RWPE2 (cell line): ENCODE measurements around the gene TTC34.

Experiments used
- ATAC-seq: fragments of 200-7000 bp; cut with Tn5 transposase; 3 replicates; pipeline ENCODE4 v1.9.1; 2021; ENCODE audit warnings: low read depth
- DNase-seq: peaks from one replicate; pipeline ENCODE4 v3.0.0-alpha.2; 2020; ENCODE audit warnings: low spot score
- H3K27ac ChIP-seq: fragments of 450-650 bp; 2 replicates; pipeline ENCODE4 v1.5.1; 2017; ENCODE audit warnings: mild to moderate bottlenecking; ENCODE audit not compliant: poor library complexity, severe bottlenecking
- H3K27me3 ChIP-seq: fragments of 250-450 bp; sonication (Bioruptor Pico); 2 replicates; pipeline ENCODE4 v1.5.1; 2021; ENCODE audit warnings: mild to moderate bottlenecking, moderate library complexity; ENCODE audit not compliant: insufficient read depth, poor library complexity, severe bottlenecking
- H3K36me3 ChIP-seq: fragments of 250-450 bp; sonication (Bioruptor Pico); 2 replicates; pipeline ENCODE4 v1.5.1; 2020; ENCODE audit warnings: low read depth, mild to moderate bottlenecking, moderate library complexity
- H3K4me1 ChIP-seq: fragments of 250-450 bp; sonication (Bioruptor Pico); 2 replicates; pipeline ENCODE4 v1.5.1; 2021; ENCODE audit warnings: mild to moderate bottlenecking, moderate library complexity; ENCODE audit not compliant: insufficient read depth, poor library complexity, severe bottlenecking
- H3K4me3 ChIP-seq: fragments of 250-450 bp; sonication (Bioruptor Pico); 2 replicates; pipeline ENCODE4 v1.5.1; 2021; ENCODE audit warnings: mild to moderate bottlenecking, moderate library complexity; ENCODE audit not compliant: severe bottlenecking
- H3K9me3 ChIP-seq: fragments of 250-450 bp; sonication (Bioruptor Pico); 2 replicates; pipeline ENCODE4 v1.5.1; 2021; ENCODE audit warnings: mild to moderate bottlenecking, moderate library complexity; ENCODE audit not compliant: severe bottlenecking
- TF ChIP-seq, protein P1 (sequence below): fragments of 450-650 bp; IDR thresholded peaks from one replicate; pipeline ENCODE4 v1.5.1; 2017; ENCODE audit warnings: mild to moderate bottlenecking, moderate library complexity; ENCODE audit not compliant: poor library complexity, severe bottlenecking

The TTC34 gene

GRCh38 chr1:2803086-2803930 is 1.8 kb upstream of the TTC34 start:
- H3K9me3 ChIP-seq, result no peaks in the 10 kb centered on the region

DNA sequence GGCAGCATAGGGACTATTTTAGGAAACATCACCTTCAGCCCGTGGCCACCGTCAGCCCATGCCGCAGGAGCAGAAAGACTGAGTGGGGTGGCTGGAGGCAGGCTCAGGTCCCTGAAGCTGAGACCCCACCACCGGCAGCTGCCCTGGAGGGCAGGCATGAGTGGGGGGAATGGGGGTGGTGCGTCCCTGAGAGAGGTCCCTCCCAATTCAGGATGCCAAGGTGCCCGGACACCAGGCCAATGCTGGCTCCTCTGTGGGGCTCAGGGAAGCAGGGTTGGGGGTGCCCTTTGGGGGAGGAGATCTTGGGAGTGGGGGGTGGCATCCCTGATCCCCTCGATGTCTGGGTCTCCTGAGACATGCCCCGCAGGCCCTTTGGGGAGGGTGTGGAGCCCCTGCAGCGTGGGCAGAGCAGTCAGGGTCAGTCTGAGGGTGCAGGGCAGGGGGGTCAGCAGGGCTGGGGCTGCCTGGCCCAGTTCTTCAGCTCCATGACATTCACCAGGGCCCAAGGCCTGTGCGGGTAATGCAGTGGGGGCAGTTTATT is 998 bp upstream of the TTC34 start:
- H3K36me3 ChIP-seq, result no peaks in the 10 kb centered on the region
- no peak overlapping the region for H3K27ac ChIP-seq
- H3K4me1 ChIP-seq, result no peaks in the 10 kb centered on the region
- ATAC-seq (no peak), DNase-seq (peak; percentile 42)
- TF ChIP-seq, protein P1, sequence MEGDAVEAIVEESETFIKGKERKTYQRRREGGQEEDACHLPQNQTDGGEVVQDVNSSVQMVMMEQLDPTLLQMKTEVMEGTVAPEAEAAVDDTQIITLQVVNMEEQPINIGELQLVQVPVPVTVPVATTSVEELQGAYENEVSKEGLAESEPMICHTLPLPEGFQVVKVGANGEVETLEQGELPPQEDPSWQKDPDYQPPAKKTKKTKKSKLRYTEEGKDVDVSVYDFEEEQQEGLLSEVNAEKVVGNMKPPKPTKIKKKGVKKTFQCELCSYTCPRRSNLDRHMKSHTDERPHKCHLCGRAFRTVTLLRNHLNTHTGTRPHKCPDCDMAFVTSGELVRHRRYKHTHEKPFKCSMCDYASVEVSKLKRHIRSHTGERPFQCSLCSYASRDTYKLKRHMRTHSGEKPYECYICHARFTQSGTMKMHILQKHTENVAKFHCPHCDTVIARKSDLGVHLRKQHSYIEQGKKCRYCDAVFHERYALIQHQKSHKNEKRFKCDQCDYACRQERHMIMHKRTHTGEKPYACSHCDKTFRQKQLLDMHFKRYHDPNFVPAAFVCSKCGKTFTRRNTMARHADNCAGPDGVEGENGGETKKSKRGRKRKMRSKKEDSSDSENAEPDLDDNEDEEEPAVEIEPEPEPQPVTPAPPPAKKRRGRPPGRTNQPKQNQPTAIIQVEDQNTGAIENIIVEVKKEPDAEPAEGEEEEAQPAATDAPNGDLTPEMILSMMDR, result no peak
- peaks cover 1% of the 10 kb centered on the region for H3K27me3 ChIP-seq
- H3K9me3 ChIP-seq, result no peaks in the 10 kb centered on the region
- H3K4me3 ChIP-seq, result no peak overlapping the region

More at GRCh38 chr1:2803086-2803930, 1.8 kb upstream of the TTC34 start:
- Histone ChIP-seq H3K27ac (no peak overlapping the region), H3K27me3 (peaks cover 7% of the 10 kb centered on the region), H3K4me1 (no peaks in the 10 kb centered on the region), H3K36me3 (no peaks in the 10 kb centered on the region), H3K4me3 (no peak overlapping the region)
- DNase-seq, result peak; percentile 42
- TF ChIP-seq, protein P1, result no peak
- no peak for ATAC-seq

DNA sequence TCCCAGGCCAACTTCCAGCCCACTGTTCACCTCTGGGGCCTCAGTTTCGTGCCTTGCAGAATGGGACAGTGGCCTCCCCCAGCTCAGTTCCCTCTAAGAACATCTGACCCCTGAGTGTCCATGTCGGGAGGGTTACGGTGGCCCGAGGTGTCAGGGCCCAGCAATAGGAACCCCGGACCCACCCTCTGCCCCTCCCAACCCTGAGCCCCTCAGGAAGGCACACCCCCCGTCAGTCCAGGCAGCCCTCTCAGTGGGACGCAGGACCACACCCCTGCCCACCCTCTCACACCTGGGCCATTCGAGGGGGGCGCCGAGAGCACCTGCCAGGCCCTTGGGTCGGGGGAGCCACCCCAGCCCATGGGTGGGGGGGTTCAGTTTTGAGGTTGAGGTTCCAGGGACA is 447 bp downstream of the TTC34 start:
- Histone ChIP-seq H3K4me3 (no peak overlapping the region), H3K4me1 (no peaks in the 10 kb centered on the region), H3K36me3 (no peaks in the 10 kb centered on the region), H3K27me3 (no peaks in the 10 kb centered on the region), H3K27ac (no peak overlapping the region), H3K9me3 (no peaks in the 10 kb centered on the region)
- TF ChIP-seq, protein P1, result no peak
- peak; percentile 47 for DNase-seq
- no peak for ATAC-seq

DNA sequence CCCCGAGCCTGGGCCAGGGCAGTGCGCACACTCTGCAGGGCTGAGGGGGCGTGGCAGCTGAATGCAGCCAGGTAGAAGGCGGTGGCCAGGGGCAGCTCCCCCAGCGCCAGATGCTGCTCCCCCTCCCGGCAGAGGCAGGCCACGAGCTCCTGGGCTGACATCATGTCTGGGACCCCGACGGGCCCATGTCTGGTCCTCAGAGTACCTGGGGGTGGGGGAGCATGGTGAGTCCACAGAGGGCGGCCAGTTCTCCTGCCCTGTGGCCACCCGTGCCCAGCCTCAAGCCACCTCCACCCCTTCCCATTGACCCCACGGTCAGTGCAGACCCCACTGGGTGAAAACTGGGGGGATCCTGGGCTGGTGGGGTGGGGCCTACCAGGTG is 838 bp downstream of the TTC34 start:
- no peak for DNase-seq
- no peak for ATAC-seq
- no peaks in the 10 kb centered on the region for H3K9me3 ChIP-seq
- H3K4me3 ChIP-seq, result no peak overlapping the region
- no peak overlapping the region for H3K27ac ChIP-seq
- TF ChIP-seq, protein P1, result no peak
- H3K27me3 ChIP-seq, result no peaks in the 10 kb centered on the region
- H3K36me3 ChIP-seq, result no peaks in the 10 kb centered on the region
- no peaks in the 10 kb centered on the region for H3K4me1 ChIP-seq
